Peyer's patch (tissue), 4 donors: ENCODE results near the gene BAG3.

Experiments
- POLR2A ChIP-seq, 2 donors: fragments of 450-650 bp; IDR thresholded peaks; one replicate each; pipeline ENCODE4 v1.5.1; 2017; ENCODE audit warnings: antibody characterized with exemption in 2 of 2, mild to moderate bottlenecking in 2 of 2, moderate library complexity in 2 of 2
- TF ChIP-seq, protein P1 (sequence below), 6 experiments: fragments of 450-650 bp in 4 of 6; fragments of 200-600 bp in 2 of 6; sonication (generic) in 1 of 6; IDR thresholded peaks; one replicate each; pipeline ENCODE4 v1.5.1; 2017 to 2019; ENCODE audit warnings: antibody characterized with exemption in 6 of 6, mild to moderate bottlenecking in 3 of 6, moderate library complexity in 1 of 6

DNA sequence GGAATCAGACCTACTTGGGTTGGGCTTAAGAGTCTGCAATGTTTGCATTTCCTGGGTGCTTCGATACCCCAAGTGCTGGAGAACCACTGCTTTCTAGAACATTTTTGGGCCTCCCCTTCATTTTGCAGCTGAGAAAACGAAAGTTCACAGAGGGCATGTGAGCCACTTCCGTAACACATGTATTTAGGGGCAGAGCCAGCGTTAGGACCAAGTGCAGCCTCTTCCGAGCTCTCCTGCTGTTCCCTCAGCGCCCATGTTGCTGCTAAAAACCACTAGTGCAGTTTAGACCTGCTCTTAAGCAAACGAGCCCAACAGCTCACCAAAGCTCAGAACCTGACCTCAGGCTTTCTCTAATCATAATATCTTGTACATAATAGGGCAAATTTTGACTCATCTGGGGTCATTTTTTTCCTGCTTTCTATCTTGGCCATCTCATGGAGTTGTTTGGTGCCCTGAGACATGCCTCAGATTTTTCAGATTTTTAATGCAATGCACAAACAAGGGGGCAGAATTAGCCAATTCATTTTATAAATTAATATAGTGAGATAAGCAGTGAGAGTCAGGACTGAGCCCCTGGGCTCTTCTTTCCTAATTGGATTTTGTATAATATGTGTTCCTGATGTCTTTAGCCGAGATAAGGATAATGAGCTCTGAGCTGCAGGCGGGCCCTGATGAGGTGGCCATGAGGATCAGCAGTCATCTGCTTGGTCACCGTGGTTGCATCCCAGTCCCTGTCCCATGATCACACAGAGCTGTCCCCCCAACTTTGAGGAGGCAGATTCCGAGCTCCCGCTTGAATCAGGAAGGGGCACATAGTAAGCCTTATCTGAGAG is 12.9 kb downstream of the BAG3 start:
- TF ChIP-seq, protein P1, sequence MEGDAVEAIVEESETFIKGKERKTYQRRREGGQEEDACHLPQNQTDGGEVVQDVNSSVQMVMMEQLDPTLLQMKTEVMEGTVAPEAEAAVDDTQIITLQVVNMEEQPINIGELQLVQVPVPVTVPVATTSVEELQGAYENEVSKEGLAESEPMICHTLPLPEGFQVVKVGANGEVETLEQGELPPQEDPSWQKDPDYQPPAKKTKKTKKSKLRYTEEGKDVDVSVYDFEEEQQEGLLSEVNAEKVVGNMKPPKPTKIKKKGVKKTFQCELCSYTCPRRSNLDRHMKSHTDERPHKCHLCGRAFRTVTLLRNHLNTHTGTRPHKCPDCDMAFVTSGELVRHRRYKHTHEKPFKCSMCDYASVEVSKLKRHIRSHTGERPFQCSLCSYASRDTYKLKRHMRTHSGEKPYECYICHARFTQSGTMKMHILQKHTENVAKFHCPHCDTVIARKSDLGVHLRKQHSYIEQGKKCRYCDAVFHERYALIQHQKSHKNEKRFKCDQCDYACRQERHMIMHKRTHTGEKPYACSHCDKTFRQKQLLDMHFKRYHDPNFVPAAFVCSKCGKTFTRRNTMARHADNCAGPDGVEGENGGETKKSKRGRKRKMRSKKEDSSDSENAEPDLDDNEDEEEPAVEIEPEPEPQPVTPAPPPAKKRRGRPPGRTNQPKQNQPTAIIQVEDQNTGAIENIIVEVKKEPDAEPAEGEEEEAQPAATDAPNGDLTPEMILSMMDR (IDR thresholded peaks at IDR 0.05): no peak
- no peak for TF ChIP-seq POLR2A (IDR thresholded peaks at IDR 0.05)
